Naive B cell (primary cell): ENCODE measurements around the gene GNAQ. TPM values are rescaled to one million over a fixed set of nuclear protein-coding genes. Genes with fewer than 3 reads are reported as not detected.
"Not testable (repeated sequence)": the region's sequence is repeated elsewhere in the genome, so short reads cannot be mapped to it uniquely, and the experiment has no call there.

ENCODE experiments used
- ATAC-seq, 2 donors: fragments of 150-1000 bp; cut with Tn5 transposase; 2 replicates each; pipeline ENCODE4 v1.10.0; 2021; ENCODE audit warnings: low read depth in 2 of 2, mild to moderate bottlenecking in 2 of 2, moderate library complexity in 2 of 2
- DNase-seq: peaks from one replicate; pipeline ENCODE4 v3.0.0; 2022
- H3K27ac Mint-ChIP-seq, 6 donors: one replicate each; pipeline ENCODE4 v1.8.0; 2020 to 2022; ENCODE audit warnings: mild to moderate bottlenecking in 6 of 6, mixed read lengths in 6 of 6, moderate library complexity in 5 of 6, inconsistent platforms in 2 of 6
- H3K27me3 Mint-ChIP-seq, 3 donors: one replicate each; pipeline ENCODE4 v1.8.0; 2021 to 2022; ENCODE audit warnings: mixed read lengths in 3 of 3, mild to moderate bottlenecking in 1 of 3
- H3K36me3 Mint-ChIP-seq, 2 donors: one replicate each; pipeline ENCODE4 v1.8.0; 2020 to 2022; ENCODE audit warnings: mixed read lengths in 2 of 2, inconsistent platforms in 1 of 2, mild to moderate bottlenecking in 1 of 2
- H3K4me1 Mint-ChIP-seq, 3 donors: one replicate each; pipeline ENCODE4 v1.8.0; 2020 to 2022; ENCODE audit warnings: mixed read lengths in 3 of 3, inconsistent platforms in 1 of 3, mild to moderate bottlenecking in 1 of 3, moderate library complexity in 1 of 3
- H3K4me3 Mint-ChIP-seq, 8 donors: one replicate each; pipeline ENCODE4 v1.8.0; 2020 to 2022; ENCODE audit warnings: mild to moderate bottlenecking in 8 of 8, mixed read lengths in 8 of 8, moderate library complexity in 8 of 8, inconsistent platforms in 2 of 8
- H3K9me3 Mint-ChIP-seq, 7 donors: one replicate each; pipeline ENCODE4 v1.8.0; 2020 to 2022; ENCODE audit warnings: mixed read lengths in 7 of 7, mild to moderate bottlenecking in 5 of 7, inconsistent platforms in 2 of 7, moderate library complexity in 1 of 7
- polyA plus RNA-seq, 6 donors: library from polyadenylated mRNA; unstranded; fragments of 300-500 nt; fragmentation: Illumina TruSeq; gene quantifications; one replicate each; pipeline ENCODE4 v1.2.3, GENCODE V29; 2021; ENCODE audit warnings: low read depth in 6 of 6

GNAQ gene
- polyA plus RNA-seq, 6 donors from 2014 or later, result 0.04 to 0.44 (median 0.23) TPM; not detected in 1

GRCh38 chr9:77690723-77691122 is 340.9 kb downstream of the GNAQ start:
- H3K27ac Mint-ChIP-seq, H3K4me1 Mint-ChIP-seq, H3K36me3 Mint-ChIP-seq, DNase-seq, ATAC-seq, H3K4me3 Mint-ChIP-seq: not testable (repeated sequence)
- Mint-ChIP-seq H3K9me3 (peaks cover 4 to 13% (median 6%) of the 10 kb centered on the region in 7 donors), H3K27me3 (peaks cover 0 to 18% (median 4%) of the 10 kb centered on the region in 3 donors)

GRCh38 chr9:77690119-77690518 is 341.5 kb downstream of the GNAQ start:
- not testable (repeated sequence) for ATAC-seq, H3K4me3 Mint-ChIP-seq, H3K9me3 Mint-ChIP-seq, H3K27ac Mint-ChIP-seq, DNase-seq, H3K4me1 Mint-ChIP-seq, H3K36me3 Mint-ChIP-seq
- peaks cover 0 to 18% (median 4%) of the 10 kb centered on the region in 3 donors for H3K27me3 Mint-ChIP-seq

GRCh38 chr9:77687737-77688136 is 343.9 kb downstream of the GNAQ start:
- H3K4me3 Mint-ChIP-seq, H3K4me1 Mint-ChIP-seq, DNase-seq, H3K36me3 Mint-ChIP-seq, ATAC-seq, H3K27ac Mint-ChIP-seq: not testable (repeated sequence)
- H3K9me3 Mint-ChIP-seq, result peaks cover 5 to 12% (median 8%) of the 10 kb centered on the region in 7 donors
- peaks cover 0 to 18% (median 4%) of the 10 kb centered on the region in 3 donors for H3K27me3 Mint-ChIP-seq

GRCh38 chr9:77680581-77680980 is 351.0 kb downstream of the GNAQ start:
- Mint-ChIP-seq H3K9me3 (peaks cover 0 to 5% (median 2%) of the 10 kb centered on the region in 7 donors), H3K4me3 (no peak overlapping the region), H3K27ac (no peak overlapping the region), H3K36me3 (no peaks in the 10 kb centered on the region), H3K4me1 (no peaks in the 10 kb centered on the region), H3K27me3 (no peaks in the 10 kb centered on the region)
- DNase-seq, result no peak
- no peak for ATAC-seq

GRCh38 chr9:77679661-77680368 is 351.8 kb downstream of the GNAQ start:
- Mint-ChIP-seq H3K4me1 (no peaks in the 10 kb centered on the region), H3K27ac (no peak overlapping the region), H3K27me3 (no peaks in the 10 kb centered on the region), H3K4me3 (no peak overlapping the region), H3K9me3 (peaks cover 0 to 5% (median 2%) of the 10 kb centered on the region in 7 donors), H3K36me3 (no peaks in the 10 kb centered on the region)
- ATAC-seq, result no peak
- DNase-seq, result no peak

GRCh38 chr9:77679088-77679487 is 352.5 kb downstream of the GNAQ start:
- Mint-ChIP-seq H3K36me3 (no peaks in the 10 kb centered on the region), H3K4me1 (no peaks in the 10 kb centered on the region), H3K27me3 (no peaks in the 10 kb centered on the region), H3K27ac (no peak overlapping the region), H3K9me3 (peaks cover 0 to 5% (median 2%) of the 10 kb centered on the region in 7 donors), H3K4me3 (no peak overlapping the region)
- ATAC-seq (no peak), DNase-seq (no peak)

GRCh38 chr9:77677957-77678535 is 353.6 kb downstream of the GNAQ start:
- Mint-ChIP-seq H3K36me3 (no peaks in the 10 kb centered on the region), H3K27me3 (no peaks in the 10 kb centered on the region), H3K4me1 (no peaks in the 10 kb centered on the region), H3K4me3 (peak overlapping the region in 1 of 8 donors; percentile 29), H3K9me3 (no peaks in the 10 kb centered on the region), H3K27ac (no peak overlapping the region)
- no peak for DNase-seq
- no peak for ATAC-seq

GRCh38 chr9:77677397-77677796 is 354.2 kb downstream of the GNAQ start:
- DNase-seq, result no peak
- Mint-ChIP-seq H3K36me3 (no peaks in the 10 kb centered on the region), H3K27ac (peak overlapping the region in 1 of 6 donors; percentile 28), H3K4me1 (no peaks in the 10 kb centered on the region), H3K4me3 (no peak overlapping the region), H3K9me3 (no peaks in the 10 kb centered on the region), H3K27me3 (no peaks in the 10 kb centered on the region)
- ATAC-seq, result no peak

- no peaks in the 10 kb centered on the region for H3K36me3 Mint-ChIP-seq
- peaks cover 0 to 3% (median 0%) of the 10 kb centered on the region in 3 donors for H3K27me3 Mint-ChIP-seq
- H3K4me3 Mint-ChIP-seq, result no peak overlapping the region
- no peaks in the 10 kb centered on the region for H3K9me3 Mint-ChIP-seq
- H3K27ac Mint-ChIP-seq, result no peak overlapping the region
- no peak for DNase-seq
- no peak for ATAC-seq
- H3K4me1 Mint-ChIP-seq, result no peaks in the 10 kb centered on the region
Measured at GRCh38 chr9:77673941-77674791, 357.4 kb downstream of the GNAQ start.

- H3K27me3 Mint-ChIP-seq, result peaks cover 0 to 6% (median 0%) of the 10 kb centered on the region in 3 donors
- peaks cover 0 to 7% (median 0%) of the 10 kb centered on the region in 7 donors for H3K9me3 Mint-ChIP-seq
- DNase-seq, result no peak
- H3K36me3 Mint-ChIP-seq, result no peaks in the 10 kb centered on the region
- no peaks in the 10 kb centered on the region for H3K4me1 Mint-ChIP-seq
- H3K27ac Mint-ChIP-seq, result peak overlapping the region in 1 of 6 donors; percentile 45
- no peak overlapping the region for H3K4me3 Mint-ChIP-seq
- ATAC-seq, result no peak
Measured at GRCh38 chr9:77672183-77672582, 359.4 kb downstream of the GNAQ start.

GRCh38 chr9:77667151-77667550 is 364.5 kb downstream of the GNAQ start:
- peaks cover 0 to 7% (median 0%) of the 10 kb centered on the region in 7 donors for H3K9me3 Mint-ChIP-seq
- H3K4me3 Mint-ChIP-seq, result no peak overlapping the region
- H3K27ac Mint-ChIP-seq, result no peak overlapping the region
- ATAC-seq (no peak), DNase-seq (no peak)
- no peaks in the 10 kb centered on the region for H3K4me1 Mint-ChIP-seq
- H3K27me3 Mint-ChIP-seq, result peaks cover 0 to 8% (median 6%) of the 10 kb centered on the region in 3 donors
- H3K36me3 Mint-ChIP-seq, result no peaks in the 10 kb centered on the region
